ENCODE measurements around the gene DIAPH2. TPM values are rescaled to one million over a fixed set of nuclear protein-coding genes. Genes with fewer than 3 reads are reported as not detected.

DIAPH2 gene
- polyA plus RNA-seq, 12 donors: 8.0 to 13.0 (median 9.7) TPM; not detected in 1

DNA sequence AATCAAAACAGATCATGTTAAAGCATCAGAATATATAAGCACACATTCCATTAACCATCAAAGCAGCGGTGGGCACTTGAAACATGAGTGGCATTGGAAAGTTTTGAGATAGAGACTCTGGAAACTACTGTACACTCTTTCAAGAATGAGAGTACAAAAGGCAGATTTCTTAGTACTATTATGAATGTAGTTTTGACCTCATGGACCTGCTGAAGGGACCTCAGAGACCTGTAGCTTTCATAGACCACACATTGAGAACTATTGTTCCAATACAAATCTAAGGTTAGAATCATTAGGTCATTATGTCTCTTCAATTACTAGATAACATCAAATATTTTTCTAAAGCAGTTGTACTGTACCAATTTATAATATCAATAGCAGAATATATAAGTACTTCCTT lies 482.7 kb downstream of the DIAPH2 start:
- DNase-seq: no peak

GRCh38 chrX:97168646-97169045 lies 484.0 kb downstream of the DIAPH2 start:
- no peak for DNase-seq

GRCh38 chrX:97175147-97175546 lies 490.5 kb downstream of the DIAPH2 start:
- no peak for DNase-seq

GRCh38 chrX:97189668-97190067 lies 505.0 kb downstream of the DIAPH2 start:
- no peak for DNase-seq

DNA sequence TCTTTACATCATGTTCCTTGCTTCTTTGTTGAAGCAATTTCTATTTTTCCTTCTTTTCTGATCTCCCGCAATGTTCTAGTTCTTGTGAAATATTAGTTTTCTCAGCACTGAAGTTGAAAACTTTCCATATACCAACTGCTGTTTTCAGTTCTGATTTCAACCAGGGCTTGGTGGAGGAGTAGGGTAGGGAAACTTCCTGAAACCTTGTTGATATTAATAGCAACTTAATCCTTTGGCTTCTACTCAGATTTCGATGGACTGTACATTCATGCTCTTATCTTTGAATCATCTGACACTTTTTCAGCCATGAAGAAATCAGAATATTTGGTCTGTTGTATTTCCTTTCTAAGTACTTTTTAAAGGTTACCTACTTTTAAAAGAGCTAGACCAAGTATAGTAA lies 514.9 kb downstream of the DIAPH2 start:
- DNase-seq: no peak

GRCh38 chrX:97200454-97200853 lies 515.8 kb downstream of the DIAPH2 start:
- no peak for DNase-seq

DNA sequence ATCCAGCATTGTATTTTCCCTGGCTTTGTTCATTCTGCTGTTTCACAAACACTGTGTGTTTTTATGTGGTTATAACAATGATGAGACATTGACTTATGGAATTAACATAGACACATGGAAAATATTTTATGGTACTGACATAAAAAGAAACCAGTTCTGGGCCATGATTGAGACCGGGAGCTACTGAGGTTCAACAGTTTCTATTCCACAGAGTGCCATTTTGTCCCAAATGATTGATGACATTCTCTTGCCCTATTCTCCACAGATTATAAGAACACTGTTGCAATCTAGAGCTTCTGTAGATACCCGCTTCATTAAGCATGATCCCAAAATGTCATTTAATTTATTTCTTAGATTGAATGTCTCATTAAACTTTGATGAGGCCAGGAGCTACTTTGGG lies 525.9 kb downstream of the DIAPH2 start:
- DNase-seq: no peak

GRCh38 chrX:97211070-97211469 lies 526.4 kb downstream of the DIAPH2 start:
- no peak for DNase-seq

GRCh38 chrX:97215186-97215585 lies 530.5 kb downstream of the DIAPH2 start:
- DNase-seq: no peak

GRCh38 chrX:97224148-97224547 lies 539.5 kb downstream of the DIAPH2 start:
- no peak for DNase-seq

DNA sequence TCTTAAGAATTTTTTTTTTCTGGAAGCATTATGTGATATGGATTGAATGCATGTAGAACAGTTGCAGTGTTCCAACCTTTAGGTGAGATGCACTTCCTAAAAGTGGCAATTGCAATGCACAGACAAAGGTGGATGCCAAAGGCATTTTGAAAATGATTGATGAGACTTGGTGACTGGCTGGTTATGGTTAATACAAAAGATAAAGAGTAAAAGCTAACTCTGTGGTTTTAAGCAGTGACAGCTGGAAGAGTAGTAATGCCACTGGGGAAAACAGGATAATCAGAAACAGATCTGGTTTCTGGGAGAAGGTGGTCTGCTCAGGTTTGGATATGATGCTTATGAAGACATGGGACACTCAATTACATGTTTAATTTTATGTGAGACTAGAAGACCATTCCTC lies 544.7 kb downstream of the DIAPH2 start:
- no peak for DNase-seq

DNA sequence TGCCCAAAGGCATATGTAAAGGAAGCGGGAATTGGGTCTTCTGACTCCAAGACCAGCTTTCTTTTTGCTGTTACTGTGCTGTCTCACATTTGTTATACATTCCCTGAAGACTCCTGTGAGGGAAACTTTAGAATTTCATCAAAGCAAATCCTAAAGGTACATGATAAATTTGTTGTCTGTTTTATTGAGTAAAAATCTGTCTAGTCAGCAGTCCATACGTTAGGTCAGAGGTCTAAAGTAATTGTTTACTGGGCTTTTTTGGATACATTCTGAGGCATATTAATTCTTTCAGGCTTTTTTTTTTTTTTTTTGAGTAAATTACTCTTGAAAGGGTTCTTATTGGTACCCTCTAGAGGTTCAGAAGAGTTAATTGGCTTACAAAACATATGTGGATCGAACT lies 546.3 kb downstream of the DIAPH2 start:
- DNase-seq: no peak

- no peak for DNase-seq
These were observed 549.9 kb downstream of the DIAPH2 start for GRCh38 chrX:97234471-97235081.

GRCh38 chrX:97238632-97239031 lies 554.0 kb downstream of the DIAPH2 start:
- no peak for DNase-seq

- DNase-seq: no peak
These were observed 567.5 kb downstream of the DIAPH2 start for GRCh38 chrX:97252111-97252510.

DNA sequence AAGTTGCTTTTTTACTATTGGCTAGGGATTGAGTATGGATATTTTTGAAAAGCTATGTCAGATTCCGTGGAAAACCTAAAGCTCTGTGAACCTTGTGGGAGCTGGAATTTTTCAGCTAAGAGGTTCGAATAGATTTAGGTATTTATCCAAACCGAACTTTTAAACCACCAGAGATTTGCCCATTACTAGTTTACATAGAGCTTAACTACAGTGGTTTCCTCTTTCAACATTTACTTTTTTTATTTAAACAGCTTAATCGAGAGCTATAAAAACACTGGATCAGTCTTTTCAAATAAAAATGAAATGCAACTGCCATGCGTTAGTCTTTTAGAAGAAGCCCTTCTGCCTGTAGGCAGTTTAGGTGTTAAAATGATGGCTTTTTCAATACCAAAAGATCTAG lies 576.0 kb downstream of the DIAPH2 start:
- no peak for DNase-seq

DNA sequence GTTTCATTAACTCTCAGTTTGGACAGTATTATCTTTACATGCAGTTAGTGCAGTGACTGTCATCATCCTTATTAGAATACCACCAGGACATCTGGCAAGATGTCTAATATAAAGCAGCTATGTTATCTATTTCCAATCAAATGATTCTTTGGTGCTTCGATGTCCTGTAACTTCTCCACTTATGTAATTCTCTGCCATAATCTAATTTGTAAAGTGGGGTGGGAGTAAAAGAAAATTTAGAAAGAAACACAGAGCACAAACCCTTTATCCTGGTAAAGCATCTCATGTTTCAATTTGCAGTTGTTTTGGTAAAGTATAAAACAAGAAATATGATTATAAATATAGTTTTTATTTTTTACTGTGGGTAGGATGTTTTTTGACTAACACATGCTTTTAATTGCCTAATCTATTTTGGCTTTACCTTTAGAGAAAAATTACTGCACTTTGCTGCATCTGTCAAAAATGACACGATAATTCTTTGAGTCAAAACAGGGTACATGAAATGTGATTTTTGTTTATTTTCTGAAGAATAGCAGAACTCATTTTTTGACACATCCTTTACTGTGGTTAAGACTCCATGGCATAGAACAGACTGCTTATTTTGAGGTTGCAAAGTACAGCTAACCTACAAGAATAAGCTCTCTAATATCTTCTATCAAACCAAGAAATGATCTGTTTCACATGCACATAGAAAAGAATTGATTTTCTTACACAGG lies 581.9 kb downstream of the DIAPH2 start:
- no peak for DNase-seq

DNA sequence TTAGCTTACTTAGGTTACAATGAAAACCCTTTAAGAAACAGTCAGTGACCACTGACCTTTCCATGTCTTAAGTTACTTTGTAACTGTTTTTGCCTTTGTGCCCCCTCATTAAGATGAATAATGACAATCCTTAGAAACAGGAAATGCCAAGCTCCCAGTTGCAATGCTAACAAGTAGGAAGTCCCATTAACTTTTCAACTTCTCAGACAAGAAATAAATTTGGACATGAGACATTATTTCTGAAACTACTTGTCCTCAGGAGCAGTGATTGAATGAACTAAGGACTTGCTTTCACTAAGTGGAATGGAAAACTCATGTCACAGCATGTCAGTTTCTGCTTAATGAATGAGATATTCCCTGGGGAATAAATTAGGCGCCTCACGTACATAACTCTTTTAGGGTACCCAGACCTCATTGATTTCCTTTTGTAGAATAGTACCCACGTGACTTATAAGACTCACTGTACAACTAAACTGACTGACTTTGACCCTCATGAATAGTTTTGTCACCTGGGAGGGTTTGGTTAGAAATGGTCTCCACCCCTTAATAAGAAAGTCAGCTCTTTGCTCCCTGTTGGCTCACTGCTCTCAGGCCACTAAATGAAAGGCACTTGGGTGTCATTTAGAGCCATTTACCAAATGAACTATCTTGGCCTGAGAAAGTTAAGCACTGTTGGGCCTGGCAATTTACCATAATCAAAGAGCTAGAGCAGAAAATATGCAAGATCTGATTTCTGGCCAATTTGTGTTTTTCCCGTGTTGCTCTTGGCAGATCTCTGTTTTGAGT lies 582.9 kb downstream of the DIAPH2 start:
- DNase-seq: peak; percentile 5

- no peak for DNase-seq
These were observed 583.6 kb downstream of the DIAPH2 start for GRCh38 chrX:97268182-97268680.

DNA sequence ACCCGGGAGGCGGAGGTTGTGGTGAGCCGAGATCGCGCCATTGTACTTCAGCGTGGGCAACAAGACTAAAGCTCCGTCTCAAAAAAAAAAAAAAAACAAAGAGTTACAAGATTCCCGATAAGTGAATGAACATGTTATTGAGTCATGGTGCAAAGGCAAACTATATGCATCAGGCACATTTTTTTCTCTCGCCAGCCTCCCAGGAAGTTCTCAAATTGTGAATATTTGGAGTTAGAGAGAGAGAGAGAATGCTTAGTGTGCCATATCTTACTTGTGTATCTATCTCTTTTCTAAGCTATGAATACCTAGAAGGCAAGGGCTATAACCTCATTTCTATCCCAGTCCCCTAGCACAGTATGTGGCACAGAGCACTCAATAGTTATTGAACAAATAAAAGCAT lies 599.9 kb downstream of the DIAPH2 start:
- DNase-seq: no peak

DNA sequence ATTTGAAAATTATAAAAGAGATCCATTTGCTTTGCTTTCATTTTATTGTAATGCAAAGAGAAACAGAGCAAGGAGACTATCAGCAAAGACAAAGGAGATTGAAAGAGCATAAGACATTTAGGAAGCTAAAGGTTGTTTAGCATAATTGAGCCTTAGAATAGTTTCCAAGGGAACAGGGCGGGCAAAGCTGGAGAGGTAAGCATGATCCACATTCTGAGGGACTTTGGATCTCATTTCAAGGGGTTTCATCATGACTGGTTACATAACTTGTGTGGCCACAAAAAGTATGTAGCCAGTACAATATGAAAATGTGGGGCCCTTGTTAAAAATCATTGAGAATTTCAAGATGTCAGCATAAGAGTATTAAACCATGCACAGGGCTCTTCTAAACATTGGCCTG lies 605.6 kb downstream of the DIAPH2 start:
- DNase-seq: no peak

GRCh38 chrX:97294041-97294440 lies 609.4 kb downstream of the DIAPH2 start:
- DNase-seq: no peak

DNA sequence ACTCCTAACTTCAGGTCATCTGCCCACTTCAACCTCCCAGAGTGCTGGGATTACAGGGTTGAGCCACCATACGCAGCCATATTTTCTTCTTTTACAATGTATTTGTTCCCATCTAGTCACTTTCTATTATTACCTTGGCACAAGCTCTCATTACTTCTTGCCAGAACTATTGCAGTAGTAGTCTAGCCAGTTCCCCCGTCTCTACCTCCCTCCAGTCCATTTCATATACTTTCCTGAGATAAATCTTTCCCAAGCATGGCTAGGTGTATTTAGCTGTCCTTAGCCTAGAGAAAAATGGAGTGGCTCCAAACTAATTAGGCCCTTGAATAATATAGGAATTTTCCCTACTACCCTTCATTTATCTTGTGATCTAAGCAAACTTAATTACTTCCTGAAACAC lies 611.3 kb downstream of the DIAPH2 start:
- DNase-seq: no peak
